LNCAP (cell line): ENCODE results near the gene AQP5.

Source experiments
- CTCF ChIP-seq: fragments of 450-650 bp; IDR thresholded peaks from 2 replicates; pipeline ENCODE4 v1.5.1; 2017; ENCODE audit warnings: mild to moderate bottlenecking

Gene AQP5

GRCh38 chr12:49965836-49966235, 4.2 kb downstream of the AQP5 start:
- TF ChIP-seq CTCF, result no peak

- TF ChIP-seq CTCF, result no peak
Measured at GRCh38 chr12:49966511-49967041, 4.9 kb downstream of the AQP5 start.

GRCh38 chr12:49967042-49967776, 5.5 kb downstream of the AQP5 start:
- TF ChIP-seq CTCF, result peak; percentile 87

- no peak for TF ChIP-seq CTCF
Measured at GRCh38 chr12:49967777-49968250, 6.1 kb downstream of the AQP5 start.

- no peak for TF ChIP-seq CTCF
Measured at GRCh38 chr12:49968471-49968870, 6.8 kb downstream of the AQP5 start.

GRCh38 chr12:49969027-49969426, 7.4 kb downstream of the AQP5 start:
- TF ChIP-seq CTCF, result no peak

- TF ChIP-seq CTCF, result no peak
Measured at GRCh38 chr12:49969651-49970429, 8.2 kb downstream of the AQP5 start.
